Parathyroid adenoma (tissue), 2 donors: ENCODE results near the gene PDCD4.

Experiments used
- H2AFZ ChIP-seq: fragments of 300-600 bp; sonication (generic); one replicate; pipeline ENCODE4 v1.7.0; 2017; ENCODE audit warnings: antibody characterized with exemption, mild to moderate bottlenecking
- H3K27ac ChIP-seq: fragments of 300-600 bp; sonication (generic); one replicate; pipeline ENCODE4 v1.7.0; 2017
- H3K27me3 ChIP-seq: fragments of 300-600 bp; sonication (generic); one replicate; pipeline ENCODE4 v1.7.0; 2017; ENCODE audit warnings: low read length; ENCODE audit not compliant: control insufficient read depth, insufficient read depth
- H3K36me3 ChIP-seq: fragments of 300-600 bp; sonication (generic); one replicate; pipeline ENCODE4 v1.7.0; 2017; ENCODE audit warnings: low read length; ENCODE audit not compliant: control insufficient read depth, insufficient read depth
- H3K4me1 ChIP-seq: fragments of 300-600 bp; sonication (generic); one replicate; pipeline ENCODE4 v1.7.0; 2017; ENCODE audit warnings: control low read depth
- H3K4me2 ChIP-seq: fragments of 300-600 bp; sonication (generic); one replicate; pipeline ENCODE4 v1.7.0; 2017; ENCODE audit warnings: low read length
- H3K4me3 ChIP-seq: fragments of 300-600 bp; sonication (generic); one replicate; pipeline ENCODE4 v1.7.0; 2017; ENCODE audit warnings: low read depth, low read length
- H3K79me2 ChIP-seq: fragments of 300-600 bp; sonication (generic); one replicate; pipeline ENCODE4 v1.7.0; 2017; ENCODE audit warnings: control low read depth
- H3K9ac ChIP-seq: fragments of 300-600 bp; sonication (generic); one replicate; pipeline ENCODE4 v1.7.0; 2017; ENCODE audit warnings: mild to moderate bottlenecking
- H3K9me3 ChIP-seq: fragments of 300-600 bp; sonication (generic); one replicate; pipeline ENCODE4 v1.7.0; 2017; ENCODE audit warnings: low read length; ENCODE audit not compliant: control insufficient read depth
- TF ChIP-seq, protein P1 (sequence below): fragments of 300-600 bp; sonication (generic); IDR thresholded peaks from one replicate; pipeline ENCODE4 v1.7.0; 2017; ENCODE audit warnings: antibody characterized with exemption, mild to moderate bottlenecking
- donor health status: primary hyperparathyroidism.

The PDCD4 gene

DNA sequence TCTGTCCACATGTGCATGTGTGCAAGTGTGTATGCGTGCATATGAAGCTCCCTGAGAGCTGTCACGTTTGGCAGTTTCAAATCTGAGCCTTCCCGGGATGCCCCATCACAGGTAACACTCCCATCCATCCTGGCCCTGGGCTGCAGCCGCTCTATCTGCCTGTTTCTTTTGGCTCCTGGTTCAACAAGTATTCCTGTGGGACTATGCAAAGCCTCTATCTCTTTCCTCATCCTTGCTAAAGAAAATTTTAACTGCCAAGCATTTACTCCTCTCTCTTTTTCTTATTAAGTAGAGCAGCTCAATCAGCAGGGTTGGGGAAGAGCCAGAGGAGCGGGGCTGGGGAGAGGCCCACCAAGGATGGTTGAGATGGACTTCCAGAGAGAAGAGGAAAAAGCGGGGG lies 24.4 kb upstream of the PDCD4 start:
- Histone ChIP-seq H3K36me3 (no peaks in the 10 kb centered on the region), H3K79me2 (peaks cover 3% of the 10 kb centered on the region), H3K9ac (no peak overlapping the region), H3K4me3 (no peak overlapping the region), H3K27ac (peak overlapping the region; percentile 7), H2AFZ (no peak overlapping the region), H3K4me2 (no peak overlapping the region), H3K9me3 (no peaks in the 10 kb centered on the region), H3K4me1 (peaks cover 34% of the 10 kb centered on the region), H3K27me3 (no peaks in the 10 kb centered on the region)
- TF ChIP-seq, protein P1, sequence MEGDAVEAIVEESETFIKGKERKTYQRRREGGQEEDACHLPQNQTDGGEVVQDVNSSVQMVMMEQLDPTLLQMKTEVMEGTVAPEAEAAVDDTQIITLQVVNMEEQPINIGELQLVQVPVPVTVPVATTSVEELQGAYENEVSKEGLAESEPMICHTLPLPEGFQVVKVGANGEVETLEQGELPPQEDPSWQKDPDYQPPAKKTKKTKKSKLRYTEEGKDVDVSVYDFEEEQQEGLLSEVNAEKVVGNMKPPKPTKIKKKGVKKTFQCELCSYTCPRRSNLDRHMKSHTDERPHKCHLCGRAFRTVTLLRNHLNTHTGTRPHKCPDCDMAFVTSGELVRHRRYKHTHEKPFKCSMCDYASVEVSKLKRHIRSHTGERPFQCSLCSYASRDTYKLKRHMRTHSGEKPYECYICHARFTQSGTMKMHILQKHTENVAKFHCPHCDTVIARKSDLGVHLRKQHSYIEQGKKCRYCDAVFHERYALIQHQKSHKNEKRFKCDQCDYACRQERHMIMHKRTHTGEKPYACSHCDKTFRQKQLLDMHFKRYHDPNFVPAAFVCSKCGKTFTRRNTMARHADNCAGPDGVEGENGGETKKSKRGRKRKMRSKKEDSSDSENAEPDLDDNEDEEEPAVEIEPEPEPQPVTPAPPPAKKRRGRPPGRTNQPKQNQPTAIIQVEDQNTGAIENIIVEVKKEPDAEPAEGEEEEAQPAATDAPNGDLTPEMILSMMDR: no peak

DNA sequence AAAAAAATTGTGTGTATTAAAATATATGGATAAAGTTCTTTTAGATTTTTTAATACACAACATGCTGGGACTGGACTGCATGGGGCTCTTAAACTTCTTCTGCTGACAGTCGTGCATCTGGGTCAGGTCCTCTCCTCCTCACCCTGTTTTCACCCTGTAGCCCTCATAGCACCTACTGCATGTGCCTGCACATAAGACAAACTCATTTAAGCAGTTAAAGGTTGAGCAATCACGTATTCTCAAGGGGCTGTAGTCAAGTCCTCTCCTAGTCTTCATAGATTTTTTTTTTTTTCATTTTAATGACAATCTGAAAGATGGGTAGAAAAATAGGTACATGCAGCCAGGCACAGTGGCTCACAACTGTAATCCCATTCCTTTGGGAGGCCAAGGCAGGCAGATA lies 23.6 kb upstream of the PDCD4 start:
- H3K9ac ChIP-seq: no peak overlapping the region
- no peak overlapping the region for H3K4me2 ChIP-seq
- no peaks in the 10 kb centered on the region for H3K36me3 ChIP-seq
- no peak overlapping the region for H3K27ac ChIP-seq
- no peaks in the 10 kb centered on the region for H3K27me3 ChIP-seq
- TF ChIP-seq, protein P1: no peak
- H3K9me3 ChIP-seq: no peaks in the 10 kb centered on the region
- peaks cover 3% of the 10 kb centered on the region for H3K79me2 ChIP-seq
- no peak overlapping the region for H2AFZ ChIP-seq
- H3K4me1 ChIP-seq: peaks cover 33% of the 10 kb centered on the region
- no peak overlapping the region for H3K4me3 ChIP-seq

DNA sequence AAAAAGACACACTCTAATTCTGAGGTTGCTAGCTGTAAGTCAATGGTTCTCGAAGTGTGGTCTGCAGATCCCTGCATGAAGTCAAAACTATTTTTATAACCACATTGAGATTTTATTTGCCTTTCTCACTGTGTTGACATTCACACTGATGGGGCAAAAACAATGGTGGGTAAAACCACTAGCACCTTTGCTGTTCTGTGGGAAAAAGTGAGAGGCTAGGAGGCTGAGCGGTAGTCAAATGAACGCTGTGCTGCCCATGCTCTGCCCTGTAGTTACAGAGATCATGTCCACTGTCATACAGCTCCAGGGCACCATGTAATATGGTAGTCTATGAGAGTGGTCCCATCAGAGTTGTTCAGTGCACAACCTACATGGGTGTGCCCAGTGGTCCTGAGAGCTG lies 21.6 kb upstream of the PDCD4 start:
- H3K36me3 ChIP-seq: no peaks in the 10 kb centered on the region
- H3K4me2 ChIP-seq: no peak overlapping the region
- H3K27ac ChIP-seq: no peak overlapping the region
- no peaks in the 10 kb centered on the region for H3K9me3 ChIP-seq
- H3K27me3 ChIP-seq: no peaks in the 10 kb centered on the region
- no peak overlapping the region for H3K4me3 ChIP-seq
- H3K79me2 ChIP-seq: peaks cover 8% of the 10 kb centered on the region
- H2AFZ ChIP-seq: no peak overlapping the region
- peaks cover 38% of the 10 kb centered on the region for H3K4me1 ChIP-seq
- TF ChIP-seq, protein P1: no peak
- no peak overlapping the region for H3K9ac ChIP-seq

DNA sequence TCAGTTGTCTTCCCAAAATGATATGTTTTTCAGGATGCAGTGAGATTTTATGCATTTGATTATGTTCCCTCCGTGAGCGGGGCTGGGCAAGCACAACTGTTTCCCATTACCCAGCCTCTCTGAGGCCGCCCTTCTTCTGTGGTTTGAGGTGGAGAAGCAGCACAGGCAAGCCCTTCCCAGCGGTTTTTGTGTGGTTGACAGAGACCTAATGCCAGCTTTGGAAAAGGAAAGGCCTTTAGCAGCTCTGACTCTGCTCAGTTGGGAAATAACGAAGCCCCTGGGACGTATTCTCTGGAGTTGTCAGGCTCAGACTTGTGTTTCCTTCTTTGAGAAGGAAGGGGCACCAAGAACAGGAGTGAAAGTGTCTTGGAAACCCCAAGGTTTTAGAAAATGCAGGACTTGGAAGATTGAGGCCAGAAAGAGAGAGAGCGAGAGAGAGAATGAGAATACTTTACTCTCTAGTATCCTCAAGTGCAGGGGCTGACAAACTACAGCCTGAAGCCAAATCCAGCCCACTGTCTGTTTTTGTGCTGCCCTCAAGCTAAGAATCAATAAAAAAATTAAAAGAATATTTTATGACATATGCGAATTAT lies 20.6 kb upstream of the PDCD4 start:
- Histone ChIP-seq H3K4me3 (no peak overlapping the region), H3K79me2 (peaks cover 9% of the 10 kb centered on the region), H3K27ac (no peak overlapping the region), H3K9me3 (no peaks in the 10 kb centered on the region), H3K4me2 (no peak overlapping the region), H3K36me3 (no peaks in the 10 kb centered on the region), H3K9ac (no peak overlapping the region), H3K4me1 (peaks cover 31% of the 10 kb centered on the region), H3K27me3 (no peaks in the 10 kb centered on the region), H2AFZ (no peak overlapping the region)
- TF ChIP-seq, protein P1: no peak

GRCh38 chr10:110852255-110852896 lies 19.4 kb upstream of the PDCD4 start:
- H2AFZ ChIP-seq: peak overlapping the region; percentile 64
- no peak overlapping the region for H3K9ac ChIP-seq
- H3K4me2 ChIP-seq: no peak overlapping the region
- H3K9me3 ChIP-seq: no peaks in the 10 kb centered on the region
- no peak overlapping the region for H3K27ac ChIP-seq
- H3K27me3 ChIP-seq: no peaks in the 10 kb centered on the region
- H3K4me3 ChIP-seq: no peak overlapping the region
- H3K4me1 ChIP-seq: peaks cover 29% of the 10 kb centered on the region
- TF ChIP-seq, protein P1: no peak
- H3K79me2 ChIP-seq: peaks cover 9% of the 10 kb centered on the region
- no peaks in the 10 kb centered on the region for H3K36me3 ChIP-seq
